ENCODE measurements around the gene NCS1.

NCS1 gene

DNA sequence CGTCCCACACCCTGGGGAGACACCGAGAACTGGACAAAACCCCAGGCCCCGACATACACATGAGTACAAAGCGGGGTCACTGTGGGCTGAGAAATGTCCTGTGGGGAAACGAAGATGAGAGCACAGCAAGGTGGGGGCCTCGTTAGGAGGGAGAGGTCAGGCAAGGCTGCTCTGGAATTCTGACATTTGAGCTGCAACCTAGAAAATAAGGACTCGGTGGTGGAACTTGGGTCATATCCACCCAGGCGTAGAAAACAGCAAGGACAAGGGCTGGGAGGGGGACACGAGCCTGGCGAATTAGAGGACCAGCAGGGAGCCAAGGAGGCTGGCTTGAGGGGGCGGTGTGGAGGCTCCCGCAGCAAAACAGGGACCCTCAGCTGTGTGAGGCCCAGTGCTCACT lies 32.8 kb downstream of the NCS1 start:
- H3K4me3 Mint-ChIP-seq, result no peak overlapping the region
- H3K36me3 Mint-ChIP-seq, result no peaks in the 10 kb centered on the region
- no peaks in the 10 kb centered on the region for H3K27me3 Mint-ChIP-seq
- H3K27ac Mint-ChIP-seq, result peak overlapping the region; percentile 58
- H3K4me1 Mint-ChIP-seq (ENCODE audit: low read depth), result no peaks in the 10 kb centered on the region
- no peaks in the 10 kb centered on the region for H3K9me3 Mint-ChIP-seq (ENCODE audit: low read depth)

DNA sequence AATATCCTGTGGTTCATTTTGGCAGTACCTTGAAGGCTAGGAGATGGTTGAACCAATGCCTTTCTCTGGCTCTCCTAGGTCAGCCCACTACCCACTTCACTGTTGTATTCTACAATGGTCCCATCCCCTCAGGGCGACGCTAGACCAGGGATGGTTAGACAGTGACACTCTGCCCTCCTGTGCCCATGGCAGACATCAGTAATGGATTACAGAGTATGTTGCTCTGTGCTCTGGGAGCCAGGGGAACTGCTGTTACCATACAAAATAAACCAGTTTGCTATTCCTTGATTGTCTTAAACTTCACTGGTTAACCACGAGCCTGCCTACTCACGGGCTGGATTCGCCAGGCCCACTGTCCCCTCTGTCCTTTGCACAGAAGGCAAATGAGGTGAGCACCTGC lies 33.7 kb downstream of the NCS1 start:
- H3K4me3 Mint-ChIP-seq, result no peak overlapping the region
- H3K9me3 Mint-ChIP-seq (ENCODE audit: low read depth), result no peaks in the 10 kb centered on the region
- H3K27me3 Mint-ChIP-seq, result no peaks in the 10 kb centered on the region
- no peaks in the 10 kb centered on the region for H3K4me1 Mint-ChIP-seq (ENCODE audit: low read depth)
- H3K27ac Mint-ChIP-seq, result no peak overlapping the region
- no peaks in the 10 kb centered on the region for H3K36me3 Mint-ChIP-seq

DNA sequence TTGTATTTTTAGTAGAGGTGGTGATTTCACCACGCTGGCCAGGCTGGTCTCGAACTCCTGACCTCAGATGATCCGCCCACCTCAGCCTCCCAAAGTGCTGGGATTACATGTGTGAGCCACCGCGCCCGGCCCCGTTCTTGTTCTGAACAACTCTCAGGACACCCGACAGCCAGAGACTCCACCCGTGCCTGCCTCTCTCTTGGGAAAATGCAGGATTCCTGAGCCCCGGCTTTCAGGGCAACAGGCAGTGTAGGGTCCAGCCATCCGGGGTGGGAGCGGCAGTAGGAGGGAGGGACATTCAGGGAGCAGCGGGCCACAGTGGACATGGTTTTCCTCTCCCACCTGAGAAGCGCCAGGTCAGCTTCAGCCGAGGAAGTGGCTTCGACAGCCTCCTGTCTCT lies 34.4 kb downstream of the NCS1 start:
- H3K27me3 Mint-ChIP-seq, result no peaks in the 10 kb centered on the region
- no peaks in the 10 kb centered on the region for H3K9me3 Mint-ChIP-seq (ENCODE audit: low read depth)
- no peaks in the 10 kb centered on the region for H3K36me3 Mint-ChIP-seq
- no peaks in the 10 kb centered on the region for H3K4me1 Mint-ChIP-seq (ENCODE audit: low read depth)
- H3K4me3 Mint-ChIP-seq, result no peak overlapping the region
- no peak overlapping the region for H3K27ac Mint-ChIP-seq

DNA sequence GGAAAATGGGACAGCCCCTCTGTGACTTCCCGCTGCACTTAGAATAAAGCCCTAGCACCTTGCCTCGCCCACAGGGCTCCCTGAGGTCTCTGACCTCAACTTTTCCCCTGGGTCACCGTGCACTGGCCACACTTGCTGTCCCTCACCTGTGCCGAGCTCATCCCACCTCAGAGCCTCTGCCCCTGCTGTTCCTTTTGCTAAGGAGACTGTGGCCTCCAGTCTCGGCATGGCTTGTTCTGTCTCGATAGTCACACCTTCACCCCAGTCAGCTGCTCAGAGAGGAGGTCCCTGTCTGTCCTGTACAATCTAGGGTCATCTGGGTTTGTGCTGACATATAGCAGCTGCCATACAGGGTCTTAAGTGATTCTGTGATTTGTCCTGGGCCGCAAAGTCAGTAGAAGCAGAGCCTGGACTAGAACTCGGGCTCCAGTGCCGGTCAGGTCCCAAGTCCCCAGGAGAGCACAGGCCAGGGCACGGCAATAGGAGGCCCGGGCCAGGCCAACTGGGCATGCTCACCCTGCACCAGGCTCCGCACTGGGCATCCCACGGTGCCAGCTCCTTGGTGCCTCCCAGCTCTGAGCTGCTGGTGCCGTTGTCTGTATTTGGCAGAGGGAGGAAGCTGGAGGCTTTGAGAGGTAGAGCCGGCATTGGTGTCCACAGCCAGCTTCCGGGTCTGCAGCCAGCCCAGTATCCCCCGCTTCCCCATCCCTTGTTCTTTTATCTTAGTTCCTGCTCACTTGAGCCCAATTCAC lies 35.2 kb downstream of the NCS1 start:
- no peaks in the 10 kb centered on the region for H3K27me3 Mint-ChIP-seq
- no peak overlapping the region for H3K27ac Mint-ChIP-seq
- H3K4me1 Mint-ChIP-seq (ENCODE audit: low read depth), result no peaks in the 10 kb centered on the region
- no peak overlapping the region for H3K4me3 Mint-ChIP-seq
- H3K9me3 Mint-ChIP-seq (ENCODE audit: low read depth), result no peaks in the 10 kb centered on the region
- H3K36me3 Mint-ChIP-seq, result no peaks in the 10 kb centered on the region

DNA sequence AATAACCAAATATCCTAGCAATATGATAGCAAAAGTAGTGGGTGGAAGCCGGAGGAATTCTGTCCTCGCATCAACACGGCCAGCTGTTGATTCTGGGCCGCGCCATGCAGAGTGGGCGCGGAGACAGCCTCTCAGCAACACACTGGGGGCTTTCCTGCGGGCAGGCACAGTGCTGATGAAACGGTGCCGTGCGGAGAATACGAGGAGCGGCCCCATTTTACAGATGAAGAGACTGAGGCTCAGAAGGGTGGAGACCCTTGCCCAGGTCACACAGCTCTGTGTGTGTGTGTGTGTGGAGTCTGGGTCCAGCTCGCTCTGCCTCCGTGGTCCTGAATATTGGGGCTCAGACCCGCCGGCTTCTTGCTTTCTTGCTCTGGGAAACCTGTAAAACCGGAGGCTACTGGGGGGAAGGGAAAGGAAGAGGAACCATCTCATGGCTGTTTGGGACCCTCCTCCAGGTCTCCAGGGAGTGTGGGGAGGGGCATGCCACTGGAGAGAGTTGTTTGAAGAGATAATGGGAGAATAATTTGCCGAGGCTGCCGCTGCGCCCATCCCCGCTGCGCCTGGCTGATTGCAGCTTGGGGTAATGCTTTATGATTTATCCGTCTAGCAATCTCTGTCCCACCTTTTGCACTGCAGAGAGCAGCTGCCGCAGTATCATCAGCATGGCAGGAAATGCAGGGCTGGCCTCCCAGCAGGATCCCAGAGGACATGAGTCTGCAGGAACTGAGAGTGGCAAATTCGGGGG lies 36.6 kb downstream of the NCS1 start:
- Mint-ChIP-seq H3K4me1 (ENCODE audit: low read depth) (no peaks in the 10 kb centered on the region), H3K27ac (no peak overlapping the region), H3K9me3 (ENCODE audit: low read depth) (no peaks in the 10 kb centered on the region), H3K4me3 (no peak overlapping the region), H3K36me3 (no peaks in the 10 kb centered on the region), H3K27me3 (no peaks in the 10 kb centered on the region)

DNA sequence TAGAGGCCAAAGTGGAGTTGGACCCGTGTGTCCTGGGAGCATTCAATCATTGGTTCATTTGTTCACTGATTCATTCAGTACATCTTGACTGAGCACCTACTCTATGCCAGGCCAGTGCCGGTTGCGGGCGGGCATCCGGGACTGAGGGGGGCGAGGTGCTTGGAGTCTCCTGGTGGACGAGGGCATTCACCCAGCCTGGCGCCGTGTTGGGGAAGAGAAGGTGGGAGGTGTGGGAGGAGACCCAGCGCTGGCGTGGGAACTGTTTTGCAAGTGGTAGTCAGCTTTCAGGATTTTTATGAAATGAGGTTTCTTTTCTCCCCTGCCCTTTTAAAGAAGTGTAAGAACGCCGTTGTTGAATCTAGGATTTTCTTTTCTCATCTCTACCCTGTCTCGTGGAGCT lies 37.2 kb downstream of the NCS1 start:
- H3K4me3 Mint-ChIP-seq, result no peak overlapping the region
- no peak overlapping the region for H3K27ac Mint-ChIP-seq
- H3K27me3 Mint-ChIP-seq, result no peaks in the 10 kb centered on the region
- no peaks in the 10 kb centered on the region for H3K4me1 Mint-ChIP-seq (ENCODE audit: low read depth)
- H3K9me3 Mint-ChIP-seq (ENCODE audit: low read depth), result no peaks in the 10 kb centered on the region
- no peaks in the 10 kb centered on the region for H3K36me3 Mint-ChIP-seq

DNA sequence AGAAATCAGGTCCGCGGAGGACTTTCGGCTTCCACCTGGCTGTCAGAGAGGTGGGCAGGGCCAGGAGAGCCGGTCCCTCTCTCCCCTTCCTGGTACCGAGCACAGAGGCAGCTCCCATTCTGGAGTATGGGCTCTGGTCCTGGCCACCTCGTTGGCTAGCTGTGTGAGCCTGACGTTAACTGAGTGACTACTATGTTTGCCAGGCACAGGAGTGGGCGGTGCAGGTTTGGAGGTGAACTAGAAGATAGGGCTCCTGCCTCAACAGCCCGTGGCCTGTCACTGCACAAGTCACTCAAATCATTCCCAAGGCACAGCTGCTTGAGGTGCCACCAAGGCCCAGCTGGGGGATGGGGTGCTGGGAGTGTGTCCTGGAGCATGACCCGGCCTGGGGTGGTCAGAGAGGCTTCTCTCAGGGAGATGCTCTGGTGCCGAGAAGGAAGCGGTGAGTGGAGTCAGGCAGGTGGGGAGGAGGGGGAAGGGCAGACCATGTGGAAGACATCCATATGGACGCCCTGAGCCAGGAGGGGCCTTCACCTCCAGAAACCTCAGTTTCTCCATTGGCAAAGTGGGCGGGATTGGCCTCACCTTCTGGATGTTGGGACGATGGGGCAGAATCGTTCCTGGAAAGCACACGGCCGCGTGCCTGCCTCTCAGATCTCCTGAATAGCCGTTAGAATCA lies 39.5 kb downstream of the NCS1 start:
- Mint-ChIP-seq H3K27me3 (no peaks in the 10 kb centered on the region), H3K4me1 (ENCODE audit: low read depth) (peaks cover 2% of the 10 kb centered on the region), H3K9me3 (ENCODE audit: low read depth) (no peaks in the 10 kb centered on the region), H3K4me3 (no peak overlapping the region), H3K36me3 (no peaks in the 10 kb centered on the region), H3K27ac (no peak overlapping the region)

DNA sequence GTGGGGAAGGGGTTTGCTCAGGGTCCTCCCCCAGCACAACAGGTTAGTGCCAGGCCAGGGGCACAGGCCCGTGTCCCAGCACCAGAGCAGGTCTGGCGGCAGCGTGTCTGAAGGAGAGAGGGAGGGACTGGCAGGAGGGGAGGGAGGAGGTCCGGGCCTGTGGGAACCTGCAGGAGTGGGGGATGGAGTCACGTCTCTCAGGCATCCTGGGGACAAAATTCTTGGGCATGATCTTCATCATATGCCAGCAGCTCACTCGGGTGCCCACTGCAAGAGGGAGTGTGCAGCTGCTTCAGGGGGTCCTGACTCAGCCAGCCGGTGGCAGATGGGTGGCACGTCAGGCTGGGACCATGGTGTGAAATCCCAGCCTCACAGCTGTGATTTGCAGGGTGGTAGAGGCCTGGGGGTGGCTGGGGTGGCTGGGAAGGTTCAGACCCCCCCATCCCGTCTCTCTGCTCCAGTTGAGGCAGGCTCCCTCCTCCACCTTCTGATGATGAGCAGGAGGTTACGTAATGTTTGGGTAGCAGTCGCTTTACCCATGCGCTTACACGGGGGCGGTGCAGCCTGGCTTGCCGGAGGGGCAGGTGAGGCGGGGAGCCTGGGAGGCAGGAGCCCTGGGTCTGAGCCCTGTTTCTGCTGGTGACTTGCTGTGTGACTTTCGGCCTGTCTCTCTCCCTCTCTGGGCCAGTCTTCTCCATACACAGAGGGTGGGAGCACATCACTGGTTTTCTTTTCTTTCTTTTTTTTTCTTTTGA lies 40.5 kb downstream of the NCS1 start:
- no peaks in the 10 kb centered on the region for H3K27me3 Mint-ChIP-seq
- H3K4me3 Mint-ChIP-seq, result no peak overlapping the region
- H3K27ac Mint-ChIP-seq, result no peak overlapping the region
- no peaks in the 10 kb centered on the region for H3K9me3 Mint-ChIP-seq (ENCODE audit: low read depth)
- peaks cover 2% of the 10 kb centered on the region for H3K4me1 Mint-ChIP-seq (ENCODE audit: low read depth)
- no peaks in the 10 kb centered on the region for H3K36me3 Mint-ChIP-seq

DNA sequence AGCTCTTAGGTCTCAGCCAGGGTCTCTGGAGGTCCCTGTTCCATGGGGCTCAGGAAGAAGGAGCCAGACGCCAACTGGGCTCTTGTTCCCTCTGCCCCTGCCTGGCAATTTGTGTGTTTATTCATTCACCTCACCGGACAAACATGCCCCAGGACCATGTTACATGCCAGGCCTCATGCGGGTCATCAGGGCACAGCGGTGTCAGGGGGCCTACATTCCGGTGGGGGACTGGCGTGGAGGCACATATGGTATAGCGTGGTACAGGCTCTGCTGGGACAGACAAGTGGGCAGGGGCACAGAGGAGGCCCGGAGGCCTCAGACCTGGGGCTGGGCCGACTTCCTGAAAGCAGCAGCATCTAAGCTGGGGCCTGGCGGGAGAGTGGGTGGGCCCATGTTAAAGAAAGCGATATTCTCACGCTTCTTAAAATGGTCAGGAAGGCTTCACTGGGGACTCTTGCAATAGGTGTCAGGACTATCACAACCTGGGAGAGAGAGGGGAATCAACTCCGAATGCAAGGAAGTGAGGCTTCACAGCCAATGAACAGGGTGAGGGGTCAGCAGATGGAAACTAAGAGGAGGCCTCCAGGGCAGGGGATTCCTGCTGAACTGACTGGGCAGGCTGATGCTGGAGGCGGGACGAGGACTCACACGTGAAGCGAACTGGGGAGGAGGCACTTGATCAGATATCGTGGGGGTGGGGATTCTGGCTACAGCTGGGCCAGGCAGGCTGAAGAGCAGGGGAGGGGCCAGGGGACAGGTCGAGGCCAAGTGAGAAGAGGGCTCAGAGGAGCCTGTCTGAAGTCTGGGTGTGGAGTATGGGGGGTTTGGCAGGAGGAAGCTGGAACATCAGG lies 41.9 kb downstream of the NCS1 start:
- Mint-ChIP-seq H3K4me3 (no peak overlapping the region), H3K27ac (no peak overlapping the region), H3K4me1 (ENCODE audit: low read depth) (peaks cover 2% of the 10 kb centered on the region), H3K9me3 (ENCODE audit: low read depth) (no peaks in the 10 kb centered on the region), H3K36me3 (peaks cover 3% of the 10 kb centered on the region), H3K27me3 (no peaks in the 10 kb centered on the region)

DNA sequence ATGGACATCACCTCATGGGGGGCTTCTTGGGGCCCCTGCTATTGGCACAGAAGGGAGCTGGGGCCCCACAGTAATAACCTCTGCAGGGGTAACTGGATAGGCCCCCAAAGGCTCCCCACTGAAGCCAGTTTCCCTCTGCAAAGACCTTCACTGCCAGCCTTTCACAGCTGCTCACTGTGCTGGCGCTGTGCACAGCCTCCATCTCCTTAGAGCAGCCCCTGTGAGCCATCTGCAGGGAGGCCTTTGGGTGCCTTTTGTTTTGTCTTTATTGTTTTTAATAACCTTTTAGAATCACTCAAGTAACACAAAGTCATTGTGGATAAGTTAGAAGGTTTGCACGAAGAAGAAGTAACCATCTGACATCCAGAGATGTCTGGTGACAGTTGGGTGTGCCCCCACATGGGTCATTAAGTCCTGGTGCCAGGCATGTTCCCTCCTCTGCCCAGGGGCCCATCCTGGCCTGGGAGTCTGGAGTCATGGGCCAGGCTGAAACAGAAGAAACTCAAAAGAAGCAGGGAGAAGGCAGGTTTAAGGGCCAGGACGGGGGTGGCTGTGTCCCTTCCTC lies 42.7 kb downstream of the NCS1 start:
- no peaks in the 10 kb centered on the region for H3K9me3 Mint-ChIP-seq (ENCODE audit: low read depth)
- H3K27ac Mint-ChIP-seq, result no peak overlapping the region
- H3K27me3 Mint-ChIP-seq, result no peaks in the 10 kb centered on the region
- peaks cover 2% of the 10 kb centered on the region for H3K4me1 Mint-ChIP-seq (ENCODE audit: low read depth)
- H3K36me3 Mint-ChIP-seq, result peaks cover 3% of the 10 kb centered on the region
- no peak overlapping the region for H3K4me3 Mint-ChIP-seq

DNA sequence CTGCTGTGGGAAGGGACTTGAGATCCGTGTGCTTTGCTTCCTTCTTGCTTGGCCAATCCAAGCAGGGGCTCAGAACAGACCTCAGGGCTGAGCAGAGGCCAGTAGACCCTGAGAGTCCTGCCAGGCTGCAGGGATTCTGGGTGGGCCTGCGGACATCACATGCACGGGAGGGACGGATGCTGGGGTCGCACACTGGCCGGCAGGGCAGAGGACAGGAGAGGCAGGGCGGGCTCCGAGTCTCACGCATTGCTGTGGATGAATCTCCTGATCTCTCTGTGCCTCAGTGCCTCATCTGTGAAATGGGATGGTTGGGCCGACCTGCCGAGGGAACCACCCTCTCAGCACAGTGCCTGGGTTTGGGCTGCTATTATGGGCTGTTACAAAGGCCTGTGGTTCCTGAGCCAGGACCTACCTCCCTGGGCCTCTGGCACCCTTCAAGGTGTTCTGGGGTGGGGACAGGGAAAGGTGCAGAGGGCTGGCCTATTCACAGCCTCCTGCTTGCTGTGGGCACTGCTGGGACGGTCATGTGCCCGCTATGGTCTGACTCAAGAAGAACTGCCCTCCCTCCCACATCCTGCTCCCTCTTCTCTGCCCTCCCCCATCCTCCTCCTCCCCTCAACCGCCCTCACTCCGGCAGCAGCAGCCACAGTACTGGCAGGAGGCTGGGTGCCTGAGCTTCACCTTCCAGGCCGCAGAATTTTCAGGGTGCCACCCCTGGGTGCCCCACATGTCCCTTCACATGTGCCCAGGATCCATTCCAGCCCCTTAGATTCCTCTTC lies 43.3 kb downstream of the NCS1 start:
- Mint-ChIP-seq H3K36me3 (peaks cover 3% of the 10 kb centered on the region), H3K27ac (no peak overlapping the region), H3K9me3 (ENCODE audit: low read depth) (no peaks in the 10 kb centered on the region), H3K4me1 (ENCODE audit: low read depth) (peaks cover 2% of the 10 kb centered on the region), H3K27me3 (no peaks in the 10 kb centered on the region), H3K4me3 (no peak overlapping the region)

DNA sequence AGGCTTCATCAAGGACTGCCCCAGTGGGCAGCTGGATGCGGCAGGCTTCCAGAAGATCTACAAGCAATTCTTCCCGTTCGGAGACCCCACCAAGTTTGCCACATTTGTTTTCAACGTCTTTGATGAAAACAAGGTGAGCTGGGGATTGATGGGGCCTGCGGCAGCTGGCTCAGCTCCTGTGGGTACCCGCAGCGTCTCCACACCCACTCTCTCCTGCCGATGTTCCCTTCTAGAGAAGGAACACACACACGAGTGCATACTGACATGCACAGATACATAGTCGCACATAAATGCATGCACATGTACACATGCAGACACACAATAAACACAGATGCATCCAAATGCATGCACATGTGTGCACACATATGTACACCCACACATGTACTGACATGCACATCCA lies 45.6 kb downstream of the NCS1 start:
- Mint-ChIP-seq H3K4me3 (no peak overlapping the region), H3K27me3 (no peaks in the 10 kb centered on the region)

DNA sequence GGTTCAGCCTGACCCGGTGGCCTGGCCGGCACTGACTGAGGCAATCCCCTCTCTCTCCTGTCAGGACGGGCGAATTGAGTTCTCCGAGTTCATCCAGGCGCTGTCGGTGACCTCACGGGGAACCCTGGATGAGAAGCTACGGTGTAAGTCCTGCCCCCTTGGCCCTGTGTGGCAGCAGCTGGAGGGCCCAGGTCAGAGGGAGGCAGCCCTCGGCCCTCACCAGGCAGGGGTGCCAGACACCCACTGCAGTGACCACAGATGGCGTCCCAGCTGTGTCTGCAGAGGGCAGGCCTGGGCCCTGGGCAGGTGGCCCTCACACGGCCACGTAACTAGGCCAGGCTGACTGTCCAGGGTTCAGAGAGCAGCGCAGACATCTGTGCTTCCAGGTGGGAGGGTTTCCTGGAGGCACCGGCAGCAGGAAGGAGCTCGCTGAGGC lies 47.5 kb downstream of the NCS1 start:
- peaks cover 2% of the 10 kb centered on the region for H3K4me1 Mint-ChIP-seq (ENCODE audit: low read depth)
- H3K27ac Mint-ChIP-seq, result no peak overlapping the region
- H3K4me3 Mint-ChIP-seq, result no peak overlapping the region
- H3K36me3 Mint-ChIP-seq, result peaks cover 3% of the 10 kb centered on the region
- no peaks in the 10 kb centered on the region for H3K27me3 Mint-ChIP-seq
- H3K9me3 Mint-ChIP-seq (ENCODE audit: low read depth), result no peaks in the 10 kb centered on the region

More for the DNA sequence above, 45.6 kb downstream of the NCS1 start:
- H3K27ac Mint-ChIP-seq, result no peak overlapping the region
- H3K9me3 Mint-ChIP-seq (ENCODE audit: low read depth), result no peaks in the 10 kb centered on the region
- H3K36me3 Mint-ChIP-seq, result peaks cover 3% of the 10 kb centered on the region
- H3K4me1 Mint-ChIP-seq (ENCODE audit: low read depth), result peaks cover 2% of the 10 kb centered on the region

All from activated naive CD8-positive, alpha-beta T cell (primary cell).